Activated CD8-positive, alpha-beta memory T cell treated with anti-CD3 and anti-CD28 coated beads for 36 hours (primary cell): ENCODE measurements around the gene ANKLE2. TPM values are rescaled to one million over a fixed set of nuclear protein-coding genes. Genes with fewer than 3 reads are reported as not detected.
"Not testable (repeated sequence)": the region's sequence is repeated elsewhere in the genome, so short reads cannot be mapped to it uniquely, and the experiment has no call there.

ENCODE experiments used
- CTCF ChIA-PET: fragments of 350-600 bp; sonication (Branson Sonifier 250); formaldehyde crosslinking; loops from one replicate; lab custom pipeline; 2021; ENCODE audit warnings: antibody characterized with exemption; lab: Charles Lee
- POLR2A ChIA-PET: fragments of 350-600 bp; sonication (Branson Sonifier 250); formaldehyde crosslinking; loops from one replicate; lab custom pipeline; 2021; ENCODE audit warnings: antibody characterized with exemption; lab: Charles Lee
- total RNA-seq, 2 experiments: library from RNA; stranded (reverse); gene quantifications; one replicate each; pipeline ENCODE4 v1.2.3, GENCODE V29; 2021

Gene ANKLE2
- total RNA-seq, 2 experiments from 2014 or later = 117 to 119 TPM

- POLR2A ChIA-PET = interaction anchor here (0.5 kb wide), 1 partner anchor 12 kb away, joined by 3 read pairs; no protein-coding TSS in a partner anchor
- CTCF ChIA-PET = no interaction called here
These were observed 51.6 kb downstream of the ANKLE2 start for GRCh38 chr12:132710043-132710404.

DNA sequence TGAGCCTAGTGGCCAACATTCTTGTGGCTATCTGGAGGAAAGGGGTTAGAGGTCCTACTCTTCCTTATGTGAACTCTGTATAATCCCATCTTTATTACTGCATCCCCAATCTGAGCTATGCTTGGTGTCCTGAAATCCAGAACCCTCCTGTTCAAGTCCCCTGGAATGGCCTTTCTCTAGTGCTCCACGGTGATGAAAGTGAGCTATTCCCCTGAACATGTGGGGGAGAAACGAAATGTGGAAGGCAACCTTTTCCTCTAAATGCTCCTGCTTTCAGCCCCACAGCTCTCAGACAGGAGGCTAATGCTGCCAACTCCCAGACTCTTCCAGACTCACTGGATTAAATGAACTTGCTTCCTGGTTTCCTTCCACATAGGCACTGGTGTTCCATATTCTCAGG, 53.5 kb downstream of the ANKLE2 start:
- POLR2A ChIA-PET = interaction anchor here (0.6 kb wide), 1 partner anchor 19 kb away, joined by 7 read pairs; no protein-coding TSS in a partner anchor
- CTCF ChIA-PET = no interaction called here

GRCh38 chr12:132707241-132707640, 54.4 kb downstream of the ANKLE2 start:
- ChIA-PET POLR2A (no interaction called here), CTCF (no interaction called here)

DNA sequence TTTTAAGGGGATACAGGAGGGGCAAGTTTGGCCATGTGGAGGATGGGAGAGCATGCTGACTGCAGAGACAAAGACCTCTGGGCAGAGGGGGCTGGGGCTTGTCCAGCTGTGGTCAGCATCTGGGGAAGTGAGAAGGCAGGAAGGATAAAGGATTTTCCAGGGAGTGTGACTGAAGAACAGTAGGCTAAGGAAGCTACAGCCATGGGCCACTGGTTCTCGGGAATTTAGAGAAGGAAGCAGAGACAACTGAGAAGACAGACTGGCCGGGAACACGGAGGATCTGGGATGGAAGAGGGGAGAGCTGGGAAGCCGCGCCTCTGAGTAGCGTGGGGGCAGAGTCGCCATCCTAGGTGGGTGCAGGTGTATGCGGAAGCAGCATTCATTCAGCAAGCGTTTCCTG, 58.0 kb downstream of the ANKLE2 start:
- CTCF ChIA-PET = no interaction called here
- POLR2A ChIA-PET = interaction anchor here (0.6 kb wide), 1 partner anchor 13 kb away, joined by 5 read pairs; no protein-coding TSS in a partner anchor

GRCh38 chr12:132702640-132703039, 59.0 kb downstream of the ANKLE2 start:
- ChIA-PET POLR2A (interaction anchor here (0.6 kb wide), 1 partner anchor 210 kb away, joined by 3 read pairs; no protein-coding TSS in a partner anchor), CTCF (no interaction called here)

- ChIA-PET CTCF (interaction anchor here (0.7 kb wide), 2 partner anchors 11 to 429 kb away, joined by 3 read pairs; no protein-coding TSS in a partner anchor), POLR2A (no interaction called here)
These were observed 61.3 kb downstream of the ANKLE2 start for GRCh38 chr12:132700212-132700822.

DNA sequence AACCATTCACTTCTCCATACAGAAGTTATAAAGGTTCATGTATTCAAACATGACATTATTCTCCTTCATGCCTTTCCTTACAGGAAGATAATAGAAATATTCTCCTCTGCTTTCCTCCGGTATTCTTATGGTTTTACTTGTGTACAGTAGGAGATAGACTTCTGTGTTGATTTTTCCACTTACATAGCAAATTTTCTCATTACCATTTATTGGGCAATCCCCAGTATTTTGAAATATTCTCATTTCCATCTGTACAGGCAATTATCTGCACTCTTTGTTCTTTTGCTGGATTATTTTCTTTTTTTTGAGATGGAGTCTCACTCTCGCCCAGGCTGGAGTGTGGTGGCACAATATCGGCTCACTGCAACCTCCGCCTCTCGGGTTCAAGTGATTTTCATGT, 63.3 kb downstream of the ANKLE2 start:
- ChIA-PET POLR2A (no interaction called here), CTCF (no interaction called here)

GRCh38 chr12:132695431-132695830, 66.2 kb downstream of the ANKLE2 start:
- POLR2A ChIA-PET = interaction anchor here (0.8 kb wide), 1 partner anchor 22 kb away, joined by 3 read pairs; no protein-coding TSS in a partner anchor
- CTCF ChIA-PET = no interaction called here

GRCh38 chr12:132694888-132695287, 66.7 kb downstream of the ANKLE2 start:
- POLR2A ChIA-PET = not testable (repeated sequence)
- CTCF ChIA-PET = interaction anchor here (0.7 kb wide), 1 partner anchor 473 kb away, joined by 3 read pairs; no protein-coding TSS in a partner anchor

- CTCF ChIA-PET, POLR2A ChIA-PET: not testable (repeated sequence)
These were observed 69.6 kb downstream of the ANKLE2 start for GRCh38 chr12:132692030-132692429.

GRCh38 chr12:132690112-132690511, 71.5 kb downstream of the ANKLE2 start:
- ChIA-PET POLR2A (no interaction called here), CTCF (interaction anchor here (0.6 kb wide), 1 partner anchor 10 kb away, joined by 3 read pairs; no protein-coding TSS in a partner anchor)

- ChIA-PET CTCF (interaction anchor here (0.6 kb wide), 1 partner anchor 11 kb away, joined by 3 read pairs; no protein-coding TSS in a partner anchor), POLR2A (no interaction called here)
These were observed 72.4 kb downstream of the ANKLE2 start for GRCh38 chr12:132689227-132689626.

GRCh38 chr12:132687211-132688164, 74.1 kb downstream of the ANKLE2 start, which contains the start of the genes POLE and PXMP2:
POLE (minus strand) TSS chr12:132687342; CDS start chr12:132687315, 27 bp downstream.
PXMP2 (plus strand) TSS chr12:132687587; CDS start chr12:132687671, 84 bp downstream.
- ChIA-PET POLR2A (interaction anchor here (0.6 kb wide), 1 partner anchor 72 kb away, joined by 4 read pairs; no protein-coding TSS in a partner anchor), CTCF (no interaction called here)

- CTCF ChIA-PET = no interaction called here
- POLR2A ChIA-PET = interaction anchor here (0.6 kb wide), 2 partner anchors 43 to 73 kb away, joined by 4 read pairs; no protein-coding TSS in a partner anchor
These were observed 74.8 kb downstream of the ANKLE2 start for GRCh38 chr12:132686825-132687210.

DNA sequence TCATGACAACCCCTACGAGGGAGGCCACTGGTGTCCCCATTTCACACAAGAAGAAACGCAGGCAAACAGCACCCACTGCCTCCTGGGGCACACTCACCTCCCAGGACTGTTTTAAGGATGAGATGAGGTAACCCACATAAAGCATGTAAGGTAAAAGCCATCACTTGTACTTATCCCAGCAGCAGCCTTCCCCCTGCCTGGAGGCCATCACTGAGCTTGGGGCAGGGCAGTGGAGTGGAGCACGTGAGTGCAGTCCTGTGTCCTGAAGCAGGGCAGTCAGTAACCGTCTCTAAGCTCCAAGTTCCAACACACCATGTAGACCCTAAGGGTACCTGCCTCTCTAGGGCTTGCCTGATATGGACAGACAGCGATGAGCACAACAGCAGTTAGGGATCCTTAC, 76.2 kb downstream of the ANKLE2 start:
- ChIA-PET POLR2A (interaction anchor here (0.6 kb wide), 1 partner anchor 185 kb away, joined by 6 read pairs; no protein-coding TSS in a partner anchor), CTCF (no interaction called here)

DNA sequence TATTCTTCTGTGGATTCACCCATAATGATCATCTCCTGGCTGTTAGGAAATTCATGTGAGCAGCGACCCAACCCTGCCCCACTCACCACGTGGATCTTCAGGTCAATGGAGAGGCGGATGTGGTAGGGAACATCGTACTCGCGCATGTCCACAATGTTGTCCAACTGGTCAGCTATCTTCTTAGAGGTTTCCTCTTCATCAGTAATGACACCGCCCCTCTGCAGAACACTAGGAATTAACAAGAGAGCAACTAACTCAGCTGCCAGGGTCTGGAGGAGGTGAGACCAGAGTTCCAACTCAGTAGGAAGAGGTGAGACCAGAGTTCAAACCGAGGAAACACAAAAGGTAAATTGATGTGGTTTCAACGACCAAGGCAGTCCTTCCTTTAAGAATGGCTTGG, 84.1 kb downstream of the ANKLE2 start:
- CTCF ChIA-PET = no interaction called here
- POLR2A ChIA-PET = no interaction called here

GRCh38 chr12:132675757-132676432, 85.7 kb downstream of the ANKLE2 start:
- ChIA-PET CTCF (no interaction called here), POLR2A (no interaction called here)
